HepG2 (cell line): ENCODE data around the gene CDHR3. TPM values are rescaled to one million over a fixed set of nuclear protein-coding genes. Genes with fewer than 3 reads are reported as not detected.

ENCODE experiments used
- ATAC-seq: fragments of 200-7000 bp; cut with Tn5 transposase; 3 replicates; pipeline ENCODE4 v1.9.1; 2020; ENCODE audit warnings: mild to moderate bottlenecking, moderate library complexity
- BruUV-seq: library from RNA; stranded (reverse); fragments of 400-500 nt; replicated peaks from 2 replicates; lab custom pipeline; 2021; lab: Mats Ljungman, UMichigan
- CTCF ChIA-PET: fragments of 300-600 bp; formaldehyde crosslinking; extraction: SDS; loops from one replicate; lab custom pipeline; 2021; ENCODE audit warnings: low total read pairs, inconsistent platforms, low intra/inter-chr PET ratio; lab: Yijun Ruan, JAX
- POLR2A ChIA-PET: fragments of 350-600 bp; sonication (Branson Sonifier 250); formaldehyde crosslinking; loops from one replicate; lab custom pipeline; 2020; ENCODE audit warnings: antibody characterized with exemption, inconsistent platforms; lab: Yijun Ruan, JAX
- DNase-seq: peaks from one replicate; pipeline ENCODE4 v3.0.0-alpha.2; 2015; ENCODE audit warnings: low spot score
- FAIRE-seq: peaks from 3 replicates; lab custom pipeline; 2011; peaks lifted over from hg19 to GRCh38; lab: Jason Lieb, UNC
- H2AFZ ChIP-seq: one replicate; pipeline ENCODE4 v1.6.1; 2011; ENCODE audit warnings: low read length, inconsistent platforms
- H3K27ac ChIP-seq: fragments of 300-600 bp; 3 replicates; pipeline ENCODE4 v1.8.0; 2011; ENCODE audit warnings: mixed run types, mild to moderate bottlenecking, mixed read lengths, low read length, inconsistent platforms; ENCODE audit not compliant: insufficient read depth; ENCODE audit errors: extremely low read length
- H3K27me3 ChIP-seq, 2 experiments: fragments of 200-600 bp in 1 of 2; 2 replicates in 1 of 2; 3 replicates in 1 of 2; pipeline versions ENCODE4 v1.6.0 to v1.8.0; 2011; ENCODE audit warnings: low read length in 2 of 2, mild to moderate bottlenecking in 2 of 2, moderate library complexity in 2 of 2, inconsistent platforms in 1 of 2; ENCODE audit not compliant: insufficient read depth in 2 of 2, control insufficient read depth in 1 of 2
- H3K36me3 ChIP-seq, 2 experiments: fragments of 200-600 bp in 1 of 2; replicated peaks in 1 of 2; 2 replicates in 1 of 2; 3 replicates in 1 of 2; pipeline versions ENCODE4 v1.5.1 to v1.8.0; 2011; ENCODE audit warnings: low read length in 2 of 2, inconsistent platforms in 1 of 2; ENCODE audit not compliant: insufficient read depth in 2 of 2, control insufficient read depth in 1 of 2
- H3K4me1 ChIP-seq: 2 replicates; pipeline ENCODE4 v1.5.1; 2012; ENCODE audit warnings: low read length, inconsistent platforms; ENCODE audit not compliant: insufficient read depth
- H3K4me2 ChIP-seq: 2 replicates; pipeline ENCODE4 v1.6.0; 2011; ENCODE audit warnings: low read depth, low read length, inconsistent platforms
- H3K4me3 ChIP-seq, 3 experiments: fragments of 200-600 bp in 1 of 3; sonication (generic), shearing (Covaris generic) in 1 of 3; replicated peaks in 1 of 3; 2 replicates each; pipeline ENCODE4 v1.5.1; 2011 to 2016; ENCODE audit warnings: low read length in 3 of 3, inconsistent platforms in 2 of 3, low read depth in 2 of 3, mild to moderate bottlenecking in 2 of 3, control low read depth in 1 of 3, mixed read lengths in 1 of 3; ENCODE audit not compliant: insufficient read depth in 1 of 3
- H3K79me2 ChIP-seq: one replicate; pipeline ENCODE4 v1.6.1; 2011; ENCODE audit warnings: low read length, inconsistent platforms; ENCODE audit not compliant: insufficient read depth
- H3K9ac ChIP-seq: 2 replicates; pipeline ENCODE4 v1.6.0; 2011; ENCODE audit warnings: mild to moderate bottlenecking, low read depth, low read length, inconsistent platforms; ENCODE audit not compliant: insufficient read depth
- H3K9me3 ChIP-seq: 2 replicates; pipeline ENCODE4 v1.5.1; 2012; ENCODE audit warnings: mild to moderate bottlenecking, low read length
- H4K20me1 ChIP-seq: 2 replicates; pipeline ENCODE4 v1.6.0; 2011; ENCODE audit warnings: inconsistent platforms, mild to moderate bottlenecking, low read length, moderate library complexity; ENCODE audit not compliant: insufficient read depth
- ESRRA ChIP-seq: sonication (generic); formaldehyde crosslinking; IDR thresholded peaks from 2 replicates; pipeline ENCODE4 v1.5.1; 2020; ENCODE audit warnings: mild to moderate bottlenecking, low read depth, missing genetic modification reagents
- IKZF1 ChIP-seq: fragments of 450-650 bp; IDR thresholded peaks from 2 replicates; pipeline ENCODE4 v1.7.1; 2016
- MBD4 ChIP-seq: IDR thresholded peaks from 2 replicates; pipeline ENCODE4 v1.6.1; 2012; ENCODE audit warnings: low read length, inconsistent platforms, borderline replicate concordance
- MED1 ChIP-seq: sonication (generic); formaldehyde crosslinking; IDR thresholded peaks from 2 replicates; pipeline ENCODE4 v1.4.0; 2020; ENCODE audit warnings: missing genetic modification reagents
- MYC ChIP-seq: sonication (generic); formaldehyde crosslinking; IDR thresholded peaks from 2 replicates; pipeline ENCODE4 v1.9.0; 2021; ENCODE audit warnings: missing genetic modification reagents, borderline replicate concordance
- NBN ChIP-seq: fragments of 450-650 bp; conservative IDR thresholded peaks from 2 replicates; pipeline ENCODE4 v1.6.1; 2017
- SRY ChIP-seq: sonication (generic); formaldehyde crosslinking; IDR thresholded peaks from 2 replicates; pipeline ENCODE4 v1.8.0; 2022; ENCODE audit warnings: mild to moderate bottlenecking, missing genetic modification reagents
- TBX3 ChIP-seq: fragments of 450-650 bp; IDR thresholded peaks from 2 replicates; pipeline ENCODE4 v1.6.1; 2017; ENCODE audit warnings: antibody characterized with exemption, mild to moderate bottlenecking, inconsistent platforms, borderline replicate concordance
- ZBTB38 ChIP-seq: sonication (generic); formaldehyde crosslinking; IDR thresholded peaks from 2 replicates; pipeline ENCODE4 v1.5.1; 2020; ENCODE audit warnings: mild to moderate bottlenecking, missing genetic modification reagents
- ZNF337 ChIP-seq: sonication (generic); formaldehyde crosslinking; IDR thresholded peaks from 2 replicates; pipeline ENCODE4 v1.5.1; 2020; ENCODE audit warnings: missing genetic modification reagents, low read depth, mild to moderate bottlenecking, borderline replicate concordance
- ZNF563 ChIP-seq: sonication (generic); formaldehyde crosslinking; IDR thresholded peaks from 2 replicates; pipeline ENCODE4 v1.8.0; 2022; ENCODE audit warnings: mild to moderate bottlenecking, moderate library complexity, missing genetic modification reagents
- ZNF761 ChIP-seq: sonication (generic); formaldehyde crosslinking; conservative IDR thresholded peaks from 2 replicates; pipeline ENCODE4 v1.4.0; 2020; ENCODE audit warnings: mild to moderate bottlenecking, missing genetic modification reagents
- in situ Hi-C: cut with HindIII; loops from 2 replicates; pipeline ENCODE4 v1.10.0; 2017; ENCODE audit warnings: low pct_unique_long_range_greater_than_20kb; ENCODE audit not compliant: extremely low pct_ligation_motif_present
- intact Hi-C: fragments of 100-400 bp; cut with micrococcal nuclease; formaldehyde crosslinking; loops from one replicate; pipeline ENCODE4 v1.10.0; 2022; ENCODE audit not compliant: unreplicated experiment
- polyA plus RNA-seq, 8 experiments: library from polyadenylated mRNA; depleted of rRNA in 3 of 8; stranded (reverse) in 7 of 8; unstranded in 1 of 8; fragments of >200 nt; fragmentation: Illumina TruSeq in 4 of 8; extraction: Trizol in 4 of 8; gene quantifications; 2 replicates each; pipeline versions ENCODE4 v1.2.1 to v1.2.3, GENCODE V29; 2011 to 2016; ENCODE audit warnings: low read depth in 4 of 8, missing spikeins in 1 of 8, mixed read lengths in 1 of 8; ENCODE audit not compliant: insufficient read depth in 1 of 8
- total RNA-seq, 5 experiments: library from RNA; depleted of rRNA; stranded (reverse); fragments of >200 nt; fragmentation: Illumina TruSeq; extraction: Trizol; gene quantifications; 2 replicates each; pipeline ENCODE4 v1.2.3, GENCODE V29; 2016; ENCODE audit warnings: low read depth in 1 of 5
- TF ChIP-seq, protein P1 (sequence below): IDR thresholded peaks from 2 replicates; pipeline ENCODE4 v1.6.1; 2012; ENCODE audit warnings: low read length, improper control_type of control experiment
- TF ChIP-seq, protein P2 (sequence below): sonication (generic); formaldehyde crosslinking; IDR thresholded peaks from 2 replicates; pipeline ENCODE4 v1.5.1; 2020; ENCODE audit warnings: missing genetic modification reagents, mild to moderate bottlenecking, borderline replicate concordance
- TF ChIP-seq, protein P3 (sequence below): sonication (generic); formaldehyde crosslinking; IDR thresholded peaks from 2 replicates; pipeline ENCODE4 v1.5.1; 2020; ENCODE audit warnings: missing genetic modification reagents, mild to moderate bottlenecking, borderline replicate concordance
- TF ChIP-seq, protein P4 (sequence below): sonication (generic); formaldehyde crosslinking; IDR thresholded peaks from 2 replicates; pipeline ENCODE4 v1.8.0; 2022; ENCODE audit warnings: mild to moderate bottlenecking, missing genetic modification reagents
- TF ChIP-seq, protein P5 (sequence below): sonication (generic); formaldehyde crosslinking; IDR thresholded peaks from 2 replicates; pipeline ENCODE4 v1.8.1; 2023; ENCODE audit warnings: mild to moderate bottlenecking, inconsistent platforms, moderate library complexity, missing genetic modification reagents, borderline replicate concordance

Gene CDHR3
- total and polyA plus RNA-seq, 2 of the 13 experiments (the other 11 are each of a cell fraction or from before 2014, with no cell fraction given): 6.5 to 11.8 TPM

DNA sequence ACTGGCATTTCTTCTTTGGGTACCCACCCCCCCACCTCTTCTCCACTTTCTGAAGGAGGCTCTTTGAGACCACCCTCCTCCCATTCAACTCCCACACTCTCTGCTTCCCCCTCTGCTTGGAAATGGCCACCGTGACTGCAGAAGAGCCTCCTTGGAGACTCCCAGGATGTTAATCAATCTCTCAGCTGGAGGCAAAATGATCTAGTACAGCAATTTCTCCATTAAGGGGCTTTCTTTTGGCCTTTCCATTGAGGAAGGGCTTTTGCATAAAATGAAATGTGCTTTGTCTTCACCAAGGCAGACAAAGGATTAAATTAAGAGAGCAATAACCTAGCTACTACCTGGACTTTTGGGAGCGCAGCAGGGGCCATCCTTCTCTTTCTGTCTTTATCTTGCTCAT, 26.1 kb downstream of the CDHR3 start (continued):
- TF ChIP-seq, protein P1, sequence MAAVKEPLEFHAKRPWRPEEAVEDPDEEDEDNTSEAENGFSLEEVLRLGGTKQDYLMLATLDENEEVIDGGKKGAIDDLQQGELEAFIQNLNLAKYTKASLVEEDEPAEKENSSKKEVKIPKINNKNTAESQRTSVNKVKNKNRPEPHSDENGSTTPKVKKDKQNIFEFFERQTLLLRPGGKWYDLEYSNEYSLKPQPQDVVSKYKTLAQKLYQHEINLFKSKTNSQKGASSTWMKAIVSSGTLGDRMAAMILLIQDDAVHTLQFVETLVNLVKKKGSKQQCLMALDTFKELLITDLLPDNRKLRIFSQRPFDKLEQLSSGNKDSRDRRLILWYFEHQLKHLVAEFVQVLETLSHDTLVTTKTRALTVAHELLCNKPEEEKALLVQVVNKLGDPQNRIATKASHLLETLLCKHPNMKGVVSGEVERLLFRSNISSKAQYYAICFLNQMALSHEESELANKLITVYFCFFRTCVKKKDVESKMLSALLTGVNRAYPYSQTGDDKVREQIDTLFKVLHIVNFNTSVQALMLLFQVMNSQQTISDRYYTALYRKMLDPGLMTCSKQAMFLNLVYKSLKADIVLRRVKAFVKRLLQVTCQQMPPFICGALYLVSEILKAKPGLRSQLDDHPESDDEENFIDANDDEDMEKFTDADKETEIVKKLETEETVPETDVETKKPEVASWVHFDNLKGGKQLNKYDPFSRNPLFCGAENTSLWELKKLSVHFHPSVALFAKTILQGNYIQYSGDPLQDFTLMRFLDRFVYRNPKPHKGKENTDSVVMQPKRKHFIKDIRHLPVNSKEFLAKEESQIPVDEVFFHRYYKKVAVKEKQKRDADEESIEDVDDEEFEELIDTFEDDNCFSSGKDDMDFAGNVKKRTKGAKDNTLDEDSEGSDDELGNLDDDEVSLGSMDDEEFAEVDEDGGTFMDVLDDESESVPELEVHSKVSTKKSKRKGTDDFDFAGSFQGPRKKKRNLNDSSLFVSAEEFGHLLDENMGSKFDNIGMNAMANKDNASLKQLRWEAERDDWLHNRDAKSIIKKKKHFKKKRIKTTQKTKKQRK: no peak
- TF ChIP-seq SRY (no peak), NBN (no peak), ZNF761 (CRISPR knock-in tag) (no peak), MBD4 (no peak), ZBTB38 (CRISPR knock-in tag) (no peak), MED1 (CRISPR knock-in tag) (no peak)

DNA sequence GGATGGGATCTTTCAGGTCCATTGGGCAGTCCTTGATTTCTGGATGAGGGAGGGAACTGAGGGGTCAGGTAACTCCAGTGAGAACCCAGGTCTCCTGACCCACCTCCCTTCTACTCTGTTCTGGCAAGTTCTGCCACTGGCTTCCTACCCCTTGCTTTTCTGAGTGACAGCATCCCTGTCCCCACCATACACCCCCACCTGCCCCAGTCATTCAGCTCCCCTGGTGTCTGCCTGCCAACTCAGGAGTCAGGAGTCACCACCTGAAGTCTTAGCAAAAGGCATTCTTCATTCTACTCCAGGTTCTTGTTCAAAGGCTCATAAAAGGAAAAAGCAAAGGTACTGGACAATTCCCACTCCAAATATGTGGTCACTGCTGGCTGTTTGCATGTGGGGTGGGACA, 26.6 kb downstream of the CDHR3 start:
- H3K36me3 ChIP-seq: no peaks in the 10 kb centered on the region
- H2AFZ ChIP-seq: no peak overlapping the region
- ATAC-seq (no peak), FAIRE-seq (no peak), DNase-seq (no peak)
- no peak overlapping the region for H3K4me2 ChIP-seq
- in situ Hi-C loops: no loop called here
- ChIA-PET CTCF (no interaction called here), POLR2A (no interaction called here)
- intact Hi-C loops: no loop called here
- no peaks in the 10 kb centered on the region for H3K27me3 ChIP-seq
- BruUV-seq: no TSS peak
- H3K9ac ChIP-seq: no peak overlapping the region
- H3K9me3 ChIP-seq: no peaks in the 10 kb centered on the region
- no peaks in the 10 kb centered on the region for H4K20me1 ChIP-seq
- peaks cover 12% of the 10 kb centered on the region; the same call in 1 of the 2 replicates for H3K4me1 ChIP-seq
- H3K27ac ChIP-seq: no peak overlapping the region
- no peaks in the 10 kb centered on the region for H3K79me2 ChIP-seq
- H3K4me3 ChIP-seq: no peak overlapping the region
- TF ChIP-seq MYC (CRISPR knock-in tag) (no peak), ZNF563 (CRISPR knock-in tag) (no peak), ESRRA (no peak), TBX3 (no peak), ZNF337 (CRISPR knock-in tag) (no peak), IKZF1 (no peak)
- TF ChIP-seq, protein P2, sequence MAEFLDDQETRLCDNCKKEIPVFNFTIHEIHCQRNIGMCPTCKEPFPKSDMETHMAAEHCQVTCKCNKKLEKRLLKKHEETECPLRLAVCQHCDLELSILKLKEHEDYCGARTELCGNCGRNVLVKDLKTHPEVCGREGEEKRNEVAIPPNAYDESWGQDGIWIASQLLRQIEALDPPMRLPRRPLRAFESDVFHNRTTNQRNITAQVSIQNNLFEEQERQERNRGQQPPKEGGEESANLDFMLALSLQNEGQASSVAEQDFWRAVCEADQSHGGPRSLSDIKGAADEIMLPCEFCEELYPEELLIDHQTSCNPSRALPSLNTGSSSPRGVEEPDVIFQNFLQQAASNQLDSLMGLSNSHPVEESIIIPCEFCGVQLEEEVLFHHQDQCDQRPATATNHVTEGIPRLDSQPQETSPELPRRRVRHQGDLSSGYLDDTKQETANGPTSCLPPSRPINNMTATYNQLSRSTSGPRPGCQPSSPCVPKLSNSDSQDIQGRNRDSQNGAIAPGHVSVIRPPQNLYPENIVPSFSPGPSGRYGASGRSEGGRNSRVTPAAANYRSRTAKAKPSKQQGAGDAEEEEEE (CRISPR knock-in tag): no peak
- TF ChIP-seq, protein P3, sequence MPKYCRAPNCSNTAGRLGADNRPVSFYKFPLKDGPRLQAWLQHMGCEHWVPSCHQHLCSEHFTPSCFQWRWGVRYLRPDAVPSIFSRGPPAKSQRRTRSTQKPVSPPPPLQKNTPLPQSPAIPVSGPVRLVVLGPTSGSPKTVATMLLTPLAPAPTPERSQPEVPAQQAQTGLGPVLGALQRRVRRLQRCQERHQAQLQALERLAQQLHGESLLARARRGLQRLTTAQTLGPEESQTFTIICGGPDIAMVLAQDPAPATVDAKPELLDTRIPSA (CRISPR knock-in tag): no peak
- TF ChIP-seq, protein P4, sequence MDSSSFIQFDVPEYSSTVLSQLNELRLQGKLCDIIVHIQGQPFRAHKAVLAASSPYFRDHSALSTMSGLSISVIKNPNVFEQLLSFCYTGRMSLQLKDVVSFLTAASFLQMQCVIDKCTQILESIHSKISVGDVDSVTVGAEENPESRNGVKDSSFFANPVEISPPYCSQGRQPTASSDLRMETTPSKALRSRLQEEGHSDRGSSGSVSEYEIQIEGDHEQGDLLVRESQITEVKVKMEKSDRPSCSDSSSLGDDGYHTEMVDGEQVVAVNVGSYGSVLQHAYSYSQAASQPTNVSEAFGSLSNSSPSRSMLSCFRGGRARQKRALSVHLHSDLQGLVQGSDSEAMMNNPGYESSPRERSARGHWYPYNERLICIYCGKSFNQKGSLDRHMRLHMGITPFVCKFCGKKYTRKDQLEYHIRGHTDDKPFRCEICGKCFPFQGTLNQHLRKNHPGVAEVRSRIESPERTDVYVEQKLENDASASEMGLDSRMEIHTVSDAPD (CRISPR knock-in tag): no peak
- TF ChIP-seq, protein P5, sequence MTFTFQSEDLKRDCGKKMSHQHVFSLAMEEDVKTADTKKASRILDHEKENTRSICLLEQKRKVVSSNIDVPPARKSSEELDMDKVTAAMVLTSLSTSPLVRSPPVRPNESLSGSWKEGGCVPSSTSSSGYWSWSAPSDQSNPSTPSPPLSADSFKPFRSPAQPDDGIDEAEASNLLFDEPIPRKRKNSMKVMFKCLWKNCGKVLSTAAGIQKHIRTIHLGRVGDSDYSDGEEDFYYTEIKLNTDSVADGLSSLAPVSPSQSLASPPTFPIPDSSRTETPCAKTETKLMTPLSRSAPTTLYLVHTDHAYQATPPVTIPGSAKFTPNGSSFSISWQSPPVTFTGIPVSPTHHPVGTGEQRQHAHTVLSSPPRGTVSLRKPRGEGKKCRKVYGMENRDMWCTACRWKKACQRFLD (CRISPR knock-in tag): no peak
